NCI-H1417 treated with DMSO at 0.1 percent for 48 hours (cell line): Measurements from ENCODE around the gene TTC27.

Experiments
- DNase-seq: peaks from one replicate; lab custom pipeline; 2025; lab: John Stamatoyannopoulos, UW

Gene TTC27

GRCh38 chr2:32671885-32672533 is 44.2 kb downstream of the TTC27 start:
- no peak for DNase-seq

GRCh38 chr2:32678825-32679224 is 51.0 kb downstream of the TTC27 start:
- DNase-seq: no peak

DNA sequence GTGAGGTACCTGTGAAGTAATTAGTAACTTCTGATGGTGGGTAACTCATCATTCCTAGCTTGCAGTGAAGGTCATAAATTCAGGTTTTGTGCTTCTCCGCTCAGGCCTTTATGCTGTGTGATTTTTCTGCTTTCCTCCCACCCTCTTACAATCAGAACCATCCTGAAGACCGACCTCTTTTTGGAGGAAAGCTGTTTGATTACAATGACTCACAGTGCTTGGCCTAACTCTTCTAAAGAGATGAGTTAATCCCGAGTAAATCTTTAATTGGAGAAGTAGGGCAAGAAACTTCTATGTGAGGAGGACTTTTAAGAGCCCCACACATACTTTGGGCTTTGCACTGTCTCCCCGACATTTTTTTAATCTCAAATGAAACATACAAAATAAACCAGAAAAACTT is 53.1 kb downstream of the TTC27 start:
- no peak for DNase-seq

GRCh38 chr2:32683520-32684086 is 55.8 kb downstream of the TTC27 start:
- DNase-seq: no peak

DNA sequence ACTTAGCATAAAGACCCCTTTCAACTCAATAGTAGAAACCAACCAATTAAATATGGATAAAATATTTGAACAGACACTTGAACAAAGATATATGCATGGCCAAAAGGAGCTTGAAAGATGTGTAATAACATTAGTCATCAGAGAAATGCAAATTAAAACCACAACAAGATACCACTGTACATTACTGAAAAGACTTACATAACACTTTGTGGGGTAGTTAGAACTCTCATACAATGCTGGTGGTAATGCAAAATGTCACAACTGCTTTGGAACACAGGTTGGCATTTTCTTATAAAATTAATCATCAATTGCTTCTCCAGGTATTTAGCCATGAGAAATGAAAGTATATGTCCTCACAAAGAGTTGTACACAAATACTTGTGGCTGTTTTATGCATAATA is 60.7 kb downstream of the TTC27 start:
- DNase-seq: no peak

- no peak for DNase-seq
Observed at GRCh38 chr2:32691678-32692077, 63.8 kb downstream of the TTC27 start.

DNA sequence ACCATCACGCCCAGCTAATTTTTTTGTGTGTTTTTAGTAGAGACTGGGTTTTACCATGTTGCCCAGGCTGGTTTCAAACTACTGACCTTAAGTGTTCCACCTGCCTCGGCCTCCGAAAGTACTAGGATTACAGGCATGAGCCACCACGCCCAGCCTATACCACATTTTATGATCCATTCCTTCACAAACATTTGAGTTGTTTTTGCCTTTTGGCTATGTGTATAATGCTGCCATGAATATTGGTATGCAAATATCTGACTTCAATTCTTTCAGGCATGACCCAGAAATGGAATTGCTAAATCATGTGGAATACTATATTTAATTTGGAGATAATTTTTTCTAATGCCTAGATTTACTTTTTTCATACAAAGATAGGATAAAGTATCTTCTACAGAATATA is 68.6 kb downstream of the TTC27 start:
- no peak for DNase-seq

DNA sequence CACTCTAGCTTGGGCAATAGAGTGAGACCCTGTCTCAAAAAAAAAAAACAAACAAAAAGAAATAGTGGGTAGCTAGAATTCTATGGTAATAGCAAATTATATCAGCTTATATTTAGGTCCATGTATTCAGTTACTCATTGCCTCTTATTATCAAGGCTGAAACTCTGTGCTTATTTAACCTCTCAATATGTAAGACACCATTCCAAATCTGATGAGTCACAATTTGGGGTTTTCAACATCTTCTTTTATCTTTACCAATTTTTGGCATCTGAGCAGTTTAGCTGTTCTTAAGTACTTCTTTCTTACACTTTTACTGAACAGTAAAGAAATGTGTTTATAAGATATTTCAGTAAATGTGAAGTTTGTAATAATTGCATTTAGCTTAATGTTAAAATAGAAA is 69.3 kb downstream of the TTC27 start:
- DNase-seq: no peak

- DNase-seq: no peak
Observed at GRCh38 chr2:32699151-32699550, 71.3 kb downstream of the TTC27 start.

- no peak for DNase-seq
Observed at GRCh38 chr2:32701806-32702205, 74.0 kb downstream of the TTC27 start.

GRCh38 chr2:32702303-32703064 is 74.6 kb downstream of the TTC27 start:
- no peak for DNase-seq

DNA sequence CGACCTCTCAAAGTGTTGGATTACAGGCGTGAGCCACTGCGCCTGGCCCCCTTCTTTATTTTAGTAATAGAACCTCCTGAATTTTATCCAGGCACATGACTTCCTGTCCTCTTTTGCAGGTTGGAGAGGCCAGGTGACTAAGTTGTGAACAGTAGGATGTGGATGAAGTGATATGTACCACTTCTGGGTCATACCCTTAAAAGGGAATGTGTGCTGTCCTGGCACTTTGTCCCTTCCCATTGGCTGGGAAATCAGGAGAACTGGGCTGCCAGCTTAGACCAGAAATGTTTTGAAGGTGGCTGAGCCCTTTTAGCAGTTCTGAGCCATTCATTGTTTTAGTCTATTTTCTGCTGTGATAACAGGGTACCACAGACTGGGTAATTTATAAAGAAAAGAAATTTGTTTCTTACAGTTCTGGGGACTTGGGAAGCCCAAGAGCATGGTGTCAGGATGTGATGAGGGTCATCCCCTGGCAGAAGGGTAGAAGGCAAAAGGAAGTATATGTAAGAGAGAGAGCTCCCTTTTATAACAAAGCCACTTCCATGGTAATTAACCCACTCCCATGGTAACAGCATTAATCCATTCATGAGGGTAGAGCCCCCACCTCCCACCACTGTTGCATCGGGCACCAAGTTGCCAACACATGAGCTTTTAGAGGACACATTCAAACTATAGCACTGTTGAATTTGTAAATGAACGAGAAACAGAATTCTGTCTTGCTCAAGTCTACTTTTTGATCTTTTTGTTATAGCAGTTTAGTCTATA is 79.1 kb downstream of the TTC27 start:
- no peak for DNase-seq

GRCh38 chr2:32711219-32711618 is 83.4 kb downstream of the TTC27 start:
- DNase-seq: no peak

DNA sequence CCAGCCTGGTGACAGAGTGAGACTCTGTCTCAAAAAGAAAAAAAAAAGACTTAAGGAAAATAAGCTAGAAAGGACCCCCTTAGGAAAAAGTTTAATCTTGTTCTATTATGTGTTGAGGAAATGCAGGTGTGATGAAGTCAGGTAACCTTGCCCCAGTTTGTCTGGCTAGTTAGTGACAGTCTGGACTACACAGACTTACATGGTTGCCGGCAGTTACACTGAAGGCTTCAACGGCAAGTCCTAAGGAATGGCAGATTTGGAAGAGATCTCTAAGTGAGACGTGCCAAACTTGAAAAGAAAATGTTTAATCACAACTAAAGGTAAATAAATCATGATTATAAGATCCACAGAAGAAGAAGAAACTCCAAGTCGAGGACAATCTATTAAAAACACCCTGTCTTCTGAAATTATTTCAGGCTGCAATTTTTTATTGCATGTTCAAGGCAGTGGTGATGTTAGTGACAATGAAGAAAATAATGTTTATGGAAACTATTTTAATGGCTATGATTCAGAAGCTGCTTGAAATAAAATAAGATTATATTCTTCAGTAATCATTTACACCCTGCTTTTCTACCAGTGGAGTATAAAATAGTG is 84.2 kb downstream of the TTC27 start:
- no peak for DNase-seq

- DNase-seq: no peak
Observed at GRCh38 chr2:32712870-32713269, 85.0 kb downstream of the TTC27 start.

DNA sequence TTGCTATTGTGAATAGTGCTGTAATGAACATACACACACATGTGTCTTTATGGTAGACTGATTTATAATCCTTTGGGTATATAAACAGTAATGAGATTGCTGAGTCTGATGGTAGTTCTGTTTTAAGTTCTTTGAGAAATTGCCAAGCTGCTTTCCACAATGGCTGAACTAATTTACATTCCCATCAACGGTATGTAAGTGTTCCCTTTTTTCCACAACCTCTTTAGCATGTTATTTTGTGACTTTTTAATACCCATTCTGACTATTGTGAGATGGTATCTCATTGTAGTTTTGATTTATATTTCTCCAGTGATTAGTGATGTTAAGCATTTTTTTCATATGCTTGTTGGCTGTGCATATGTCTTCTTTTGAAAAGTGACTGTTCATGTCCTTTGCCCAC is 86.7 kb downstream of the TTC27 start:
- DNase-seq: no peak

- no peak for DNase-seq
Observed at GRCh38 chr2:32715391-32715841, 87.6 kb downstream of the TTC27 start.

GRCh38 chr2:32715981-32716380 is 88.1 kb downstream of the TTC27 start:
- no peak for DNase-seq

DNA sequence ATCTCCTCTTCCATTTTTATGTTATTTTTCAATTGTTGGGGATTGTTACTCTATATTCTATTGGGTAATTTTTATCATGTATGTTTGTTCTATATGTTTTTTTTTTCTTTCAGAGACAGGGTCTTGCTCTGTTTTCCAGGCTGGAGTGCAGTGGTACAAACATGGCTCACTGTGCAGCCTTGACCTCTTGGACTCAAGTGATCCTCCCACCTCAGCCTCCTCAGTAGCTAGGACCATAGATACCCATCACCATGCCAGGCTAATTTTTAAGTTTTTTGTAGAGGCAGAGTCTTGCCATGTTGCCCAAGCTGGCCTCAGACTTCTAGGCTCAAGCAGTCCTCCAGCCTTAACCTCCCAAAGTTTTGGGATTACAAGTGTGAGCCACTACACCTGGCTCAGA is 88.7 kb downstream of the TTC27 start:
- DNase-seq: no peak

DNA sequence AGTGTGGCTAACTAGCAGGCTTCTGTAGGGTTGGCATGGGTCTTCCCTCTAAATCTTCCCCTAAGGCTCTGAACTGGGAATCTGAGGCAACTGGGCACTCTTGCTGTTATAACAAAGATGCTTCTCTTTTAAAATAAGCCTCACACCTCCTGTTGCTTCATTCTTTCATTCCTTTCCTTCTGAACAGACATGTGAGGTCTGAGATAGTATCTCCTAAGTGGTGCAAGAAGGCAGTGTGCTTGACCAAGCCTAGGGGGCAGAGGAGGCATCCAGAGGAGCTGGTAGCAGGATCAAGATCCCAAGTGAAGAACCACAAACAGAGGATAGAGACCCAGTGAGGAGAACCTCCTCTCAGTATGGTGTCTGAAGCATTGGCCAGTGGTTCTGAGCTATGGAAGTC is 90.9 kb downstream of the TTC27 start:
- no peak for DNase-seq

DNA sequence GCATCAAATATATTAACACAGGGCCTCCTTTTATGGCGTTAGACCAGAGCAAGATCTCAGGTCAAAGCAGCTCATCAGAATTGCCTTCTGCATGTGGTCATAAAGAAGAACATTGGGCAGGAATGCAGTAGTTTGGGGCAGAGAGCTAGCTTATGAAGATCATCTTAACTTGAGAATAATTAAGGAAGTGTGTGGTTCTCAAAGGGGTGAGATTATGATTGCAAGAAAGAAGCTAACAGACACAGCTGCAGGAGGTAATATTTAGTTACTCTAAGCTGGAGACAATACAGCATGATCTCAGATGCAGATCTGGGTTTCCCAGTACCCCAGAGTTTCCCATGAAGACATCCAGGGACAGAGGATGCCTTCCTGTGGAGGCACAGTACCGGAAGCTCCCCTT is 91.6 kb downstream of the TTC27 start:
- DNase-seq: no peak
